Fibroblast of lung (primary cell): ENCODE measurements around the gene MOCOS. TPM values are rescaled to one million over a fixed set of nuclear protein-coding genes. Genes with fewer than 3 reads are reported as not detected.

Source experiments
- DNase-seq, 2 donors: peaks; one replicate each; pipeline versions ENCODE4 v3.0.0 to v3.0.0-alpha.2; 2010; ENCODE audit warnings: low read depth in 2 of 2
- H2AFZ ChIP-seq: 2 replicates; pipeline ENCODE4 v1.5.1; 2012; ENCODE audit warnings: low read length, control low read depth, inconsistent platforms
- H3K27ac ChIP-seq: 2 replicates; pipeline ENCODE4 v1.5.1; 2011; ENCODE audit warnings: low read length, control low read depth; ENCODE audit not compliant: insufficient read depth
- H3K27me3 ChIP-seq: 2 replicates; pipeline ENCODE4 v1.5.1; 2011; ENCODE audit warnings: mild to moderate bottlenecking, low read length; ENCODE audit not compliant: control insufficient read depth, insufficient read depth
- H3K36me3 ChIP-seq: 2 replicates; pipeline ENCODE4 v1.5.1; 2011; ENCODE audit warnings: low read length; ENCODE audit not compliant: control insufficient read depth, insufficient read depth
- H3K4me1 ChIP-seq: 2 replicates; pipeline ENCODE4 v1.5.1; 2011; ENCODE audit warnings: low read length; ENCODE audit not compliant: control insufficient read depth, insufficient read depth; ENCODE audit errors: extremely low read depth
- H3K4me2 ChIP-seq: 2 replicates; pipeline ENCODE4 v1.5.1; 2011; ENCODE audit warnings: low read length, control low read depth; ENCODE audit not compliant: insufficient read depth; ENCODE audit errors: extremely low read depth
- H3K4me3 ChIP-seq, 4 experiments: fragments of 200-600 bp in 1 of 4; sonication (generic) in 1 of 4; replicated peaks in 1 of 4; 2 replicates each; pipeline ENCODE4 v1.5.1; 2011 to 2016; ENCODE audit warnings: low read length in 4 of 4, low read depth in 3 of 4, mild to moderate bottlenecking in 3 of 4, control low read depth in 2 of 4, inconsistent platforms in 1 of 4, mixed read lengths in 1 of 4; ENCODE audit not compliant: insufficient read depth in 1 of 4; ENCODE audit errors: control extremely low read depth in 1 of 4
- H3K79me2 ChIP-seq: 2 replicates; pipeline ENCODE4 v1.5.1; 2012; ENCODE audit warnings: mild to moderate bottlenecking, low read length, inconsistent platforms; ENCODE audit not compliant: control insufficient read depth, insufficient read depth
- H3K9ac ChIP-seq: 2 replicates; pipeline ENCODE4 v1.5.1; 2011; ENCODE audit warnings: mild to moderate bottlenecking, low read length, control low read depth; ENCODE audit not compliant: insufficient read depth
- H3K9me3 ChIP-seq: 2 replicates; pipeline ENCODE4 v1.5.1; 2012; ENCODE audit warnings: low read depth, low read length; ENCODE audit not compliant: control insufficient read depth, insufficient read depth
- H4K20me1 ChIP-seq: 2 replicates; pipeline ENCODE4 v1.5.1; 2011; ENCODE audit warnings: low read length; ENCODE audit not compliant: control insufficient read depth, insufficient read depth; ENCODE audit errors: extremely low read depth
- CTCF ChIP-seq, 2 donors: IDR thresholded peaks in 1 of 2; conservative IDR thresholded peaks in 1 of 2; 1 replicate in 1 of 2; 2 replicates in 1 of 2; pipeline ENCODE4 v1.5.1; 2011 to 2012; ENCODE audit warnings: low read length in 2 of 2, control low read depth in 1 of 2, inconsistent platforms in 1 of 2, low read depth in 1 of 2, mild to moderate bottlenecking in 1 of 2
- EZH2 ChIP-seq: IDR thresholded peaks from 2 replicates; pipeline ENCODE4 v1.5.1; 2012; ENCODE audit warnings: low read length, control low read depth, mild to moderate bottlenecking; ENCODE audit errors: missing control alignments
- polyA plus RNA-seq, 2 donors: library from polyadenylated mRNA; depleted of rRNA in 1 of 2; stranded (reverse) in 1 of 2; unstranded in 1 of 2; fragments of >200 nt; gene quantifications; 2 replicates each; pipeline ENCODE4 v1.2.1, GENCODE V29; 2011 to 2012; ENCODE audit warnings: missing spikeins in 1 of 2
- total RNA-seq: library from RNA; depleted of rRNA; stranded (reverse); fragments of >200 nt; gene quantifications from 2 replicates; pipeline ENCODE4 v1.2.1, GENCODE V29; 2014

Gene MOCOS
- total and polyA plus RNA-seq, 2 donors (not counting 1 experiment from before 2014, with no cell fraction given), result 2.0 to 13.9 TPM

DNA sequence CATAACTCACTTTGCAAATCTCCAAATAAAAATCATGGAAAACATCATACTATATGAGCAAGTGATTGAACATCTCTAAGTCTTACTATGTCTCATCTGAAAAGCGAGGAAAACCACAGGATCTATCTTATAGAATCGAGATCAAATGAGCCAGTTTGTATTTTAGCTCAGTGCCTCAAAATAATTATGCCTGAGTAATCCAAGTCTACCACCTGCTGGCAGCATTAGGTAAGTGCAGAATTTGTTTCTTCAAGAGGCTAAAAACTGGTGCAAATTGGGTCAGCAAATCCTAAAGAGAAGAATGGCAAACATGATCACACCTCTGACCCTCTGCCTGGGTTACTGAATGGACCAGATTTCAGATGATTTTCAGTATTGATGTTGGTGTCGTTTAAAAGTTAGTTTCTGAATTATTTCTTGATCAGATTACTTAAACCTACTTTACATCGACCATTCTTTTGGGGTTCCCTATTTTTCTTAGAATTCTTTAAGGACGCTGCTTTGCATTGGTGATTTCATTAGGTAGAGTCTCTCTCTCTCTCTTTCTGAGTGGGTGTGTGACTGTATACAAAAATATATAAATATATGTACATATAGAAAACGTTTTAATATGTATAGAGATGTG, 97.5 kb downstream of the MOCOS start:
- Histone ChIP-seq H3K27me3 (peaks cover 2% of the 10 kb centered on the region), H4K20me1 (no peaks in the 10 kb centered on the region), H2AFZ (no peak overlapping the region), H3K9me3 (no peaks in the 10 kb centered on the region), H3K36me3 (no peaks in the 10 kb centered on the region), H3K9ac (no peak overlapping the region), H3K4me1 (no peaks in the 10 kb centered on the region), H3K4me3 (no peak overlapping the region), H3K79me2 (no peaks in the 10 kb centered on the region), H3K27ac (no peak overlapping the region), H3K4me2 (no peak overlapping the region)
- TF ChIP-seq EZH2 (no peak), CTCF (conservative IDR thresholded peaks at IDR 0.05 in 1 of 2, IDR thresholded peaks at IDR 0.05 in 1 of 2; ENCODE audit: low read depth in 1 of 2, low read length in 2 of 2) (peak; percentile 90 to 96)
- DNase-seq, result peak; percentile 52 to 77

DNA sequence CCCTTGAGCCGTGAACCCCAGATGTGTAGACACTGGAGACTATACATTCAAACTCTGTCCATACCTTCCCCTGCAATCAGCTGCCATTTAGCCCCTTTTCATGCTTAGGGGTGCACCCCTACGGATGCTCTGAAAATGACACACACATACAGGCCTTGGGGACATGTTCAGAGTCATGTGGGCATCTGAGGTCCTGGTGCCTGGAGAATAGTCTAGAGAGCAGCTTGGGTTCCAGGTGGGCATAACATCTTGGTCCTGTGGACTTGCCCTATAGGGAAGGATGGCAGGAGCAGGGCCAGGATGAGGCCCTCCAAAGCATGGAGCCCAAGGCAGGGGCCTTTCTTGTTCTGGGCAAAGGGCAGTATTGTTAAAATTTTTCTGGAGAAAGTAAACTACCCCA, 100.4 kb downstream of the MOCOS start:
- no peak for DNase-seq
- Histone ChIP-seq H3K27me3 (no peaks in the 10 kb centered on the region), H3K36me3 (no peaks in the 10 kb centered on the region), H3K4me2 (no peak overlapping the region), H3K9me3 (no peaks in the 10 kb centered on the region), H3K79me2 (no peaks in the 10 kb centered on the region), H2AFZ (no peak overlapping the region), H3K27ac (no peak overlapping the region), H3K4me1 (no peaks in the 10 kb centered on the region), H4K20me1 (no peaks in the 10 kb centered on the region), H3K4me3 (no peak overlapping the region), H3K9ac (no peak overlapping the region)
- TF ChIP-seq CTCF (conservative IDR thresholded peaks at IDR 0.05 in 1 of 2, IDR thresholded peaks at IDR 0.05 in 1 of 2; ENCODE audit: low read depth in 1 of 2, low read length in 2 of 2) (no peak), EZH2 (no peak)

GRCh38 chr18:36288689-36289088, 101.4 kb downstream of the MOCOS start:
- H2AFZ ChIP-seq, result no peak overlapping the region
- H3K9me3 ChIP-seq, result no peaks in the 10 kb centered on the region
- no peak overlapping the region for H3K4me3 ChIP-seq
- DNase-seq, result no peak
- H3K4me1 ChIP-seq, result no peaks in the 10 kb centered on the region
- H3K36me3 ChIP-seq, result no peaks in the 10 kb centered on the region
- no peak for TF ChIP-seq CTCF (conservative IDR thresholded peaks at IDR 0.05 in 1 of 2, IDR thresholded peaks at IDR 0.05 in 1 of 2; ENCODE audit: low read depth in 1 of 2, low read length in 2 of 2)
- TF ChIP-seq EZH2, result no peak
- H3K4me2 ChIP-seq, result no peak overlapping the region
- H4K20me1 ChIP-seq, result no peaks in the 10 kb centered on the region
- H3K27ac ChIP-seq, result no peak overlapping the region
- H3K79me2 ChIP-seq, result no peaks in the 10 kb centered on the region
- H3K27me3 ChIP-seq, result no peaks in the 10 kb centered on the region
- no peak overlapping the region for H3K9ac ChIP-seq
